BJ (cell line): ENCODE results near the gene LPAR1. TPM values are rescaled to one million over a fixed set of nuclear protein-coding genes. Genes with fewer than 3 reads are reported as not detected.

Source experiments
- CTCF ChIA-PET: fragments of 350-600 bp; formaldehyde crosslinking; extraction: SDS; loops from one replicate; lab custom pipeline; 2021; ENCODE audit warnings: antibody characterized with exemption, inconsistent platforms; lab: Yijun Ruan, JAX
- POLR2A ChIA-PET: fragments of 300-600 bp; sonication (Branson Sonifier 250); formaldehyde crosslinking; extraction: SDS; loops from one replicate; lab custom pipeline; 2021; ENCODE audit warnings: antibody characterized with exemption; lab: Charles Lee
- DNase-seq: peaks from one replicate; pipeline ENCODE4 v3.0.0-alpha.2; 2011; ENCODE audit warnings: low read depth
- H3K27me3 ChIP-seq: 2 replicates; pipeline ENCODE4 v1.6.0; 2011; ENCODE audit warnings: low read length; ENCODE audit not compliant: control insufficient read depth, insufficient read depth
- H3K36me3 ChIP-seq: 2 replicates; pipeline ENCODE4 v1.5.1; 2011; ENCODE audit warnings: low read length; ENCODE audit not compliant: control insufficient read depth, insufficient read depth
- H3K4me3 ChIP-seq: 2 replicates; pipeline ENCODE4 v1.5.1; 2011; ENCODE audit warnings: low read depth, mild to moderate bottlenecking, control low read depth, low read length
- CTCF ChIP-seq: IDR thresholded peaks from 2 replicates; pipeline ENCODE4 v1.5.1; 2011; ENCODE audit warnings: low read depth, mild to moderate bottlenecking, control low read depth, inconsistent platforms, low read length, moderate library complexity; ENCODE audit not compliant: insufficient read depth
- polyA plus RNA-seq: library from polyadenylated mRNA; depleted of rRNA; stranded (reverse); fragments of >200 nt; gene quantifications from 2 replicates; pipeline ENCODE4 v1.2.3, GENCODE V29; 2011

The LPAR1 gene
- polyA plus RNA-seq, 1 experiment: 224 TPM

DNA sequence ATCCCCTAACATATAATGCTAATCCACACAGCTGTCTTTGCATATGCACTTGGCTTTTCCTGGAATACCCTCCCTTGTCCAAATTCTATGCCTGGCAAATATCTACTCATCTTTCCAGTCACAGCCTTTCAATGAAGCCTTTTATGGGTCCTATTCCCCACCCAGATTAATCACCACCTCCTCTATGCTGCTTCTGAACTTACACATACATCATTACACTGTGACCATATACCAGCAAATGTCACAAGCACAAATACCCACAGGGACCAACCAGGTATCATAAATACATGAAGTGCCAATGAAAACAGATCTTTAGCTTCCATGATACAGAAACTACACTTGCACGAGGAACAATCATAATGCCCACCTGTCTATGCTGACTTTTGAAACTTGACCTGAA lies 22.3 kb downstream of the LPAR1 start:
- no peak for TF ChIP-seq CTCF
- Histone ChIP-seq H3K4me3 (no peak overlapping the region), H3K36me3 (no peaks in the 10 kb centered on the region), H3K27me3 (no peaks in the 10 kb centered on the region)
- DNase-seq: no peak
- CTCF ChIA-PET: no interaction called here
- POLR2A ChIA-PET: interaction anchor here (0.7 kb wide), 1 partner anchor 11 kb away, joined by 4 read pairs; no protein-coding TSS in a partner anchor

DNA sequence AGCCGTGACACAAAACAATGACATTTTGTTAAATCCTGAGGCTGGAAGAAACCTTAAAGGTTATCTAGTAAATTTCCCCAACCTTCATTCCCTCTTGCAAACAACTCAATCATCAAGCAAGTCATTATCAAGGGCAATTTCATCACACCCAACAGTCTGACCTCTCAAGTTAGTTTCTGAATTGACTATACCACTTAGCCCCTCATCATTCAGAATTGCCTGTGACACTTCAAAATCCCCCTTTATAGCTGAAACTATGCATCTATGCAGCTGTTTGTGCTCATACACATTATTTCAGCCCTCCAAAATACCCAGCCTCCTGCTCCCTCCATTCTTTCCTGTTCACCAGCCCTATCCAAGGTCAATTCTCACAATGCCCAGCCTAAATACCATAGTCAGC lies 24.6 kb downstream of the LPAR1 start:
- no peak for TF ChIP-seq CTCF
- H3K4me3 ChIP-seq: no peak overlapping the region
- no peaks in the 10 kb centered on the region for H3K36me3 ChIP-seq
- no peak for DNase-seq
- no peaks in the 10 kb centered on the region for H3K27me3 ChIP-seq
- POLR2A ChIA-PET: no interaction called here
- CTCF ChIA-PET: interaction anchor here (0.6 kb wide), 1 partner anchor 14 kb away, joined by 3 read pairs; no protein-coding TSS in a partner anchor

GRCh38 chr9:111013250-111013649 lies 25.0 kb downstream of the LPAR1 start:
- no peaks in the 10 kb centered on the region for H3K27me3 ChIP-seq
- POLR2A ChIA-PET: no interaction called here
- no peak overlapping the region for H3K4me3 ChIP-seq
- H3K36me3 ChIP-seq: no peaks in the 10 kb centered on the region
- no peak for DNase-seq
- CTCF ChIA-PET: interaction anchor here (0.6 to 1.2 kb wide), 2 partner anchors 13 to 23 kb away, joined by 3 to 5 read pairs; no protein-coding TSS in a partner anchor
- no peak for TF ChIP-seq CTCF

- TF ChIP-seq CTCF: no peak
- POLR2A ChIA-PET: interaction anchor here (0.6 kb wide), 1 partner anchor 11 kb away, joined by 3 read pairs; no protein-coding TSS in a partner anchor
- no peak overlapping the region for H3K4me3 ChIP-seq
- CTCF ChIA-PET: interaction anchor here (1.4 kb wide), 1 partner anchor 11 kb away, joined by 4 read pairs; no protein-coding TSS in a partner anchor
- no peaks in the 10 kb centered on the region for H3K27me3 ChIP-seq
- H3K36me3 ChIP-seq: no peaks in the 10 kb centered on the region
- DNase-seq: no peak
These were observed 29.9 kb downstream of the LPAR1 start for GRCh38 chr9:111008158-111009075.

DNA sequence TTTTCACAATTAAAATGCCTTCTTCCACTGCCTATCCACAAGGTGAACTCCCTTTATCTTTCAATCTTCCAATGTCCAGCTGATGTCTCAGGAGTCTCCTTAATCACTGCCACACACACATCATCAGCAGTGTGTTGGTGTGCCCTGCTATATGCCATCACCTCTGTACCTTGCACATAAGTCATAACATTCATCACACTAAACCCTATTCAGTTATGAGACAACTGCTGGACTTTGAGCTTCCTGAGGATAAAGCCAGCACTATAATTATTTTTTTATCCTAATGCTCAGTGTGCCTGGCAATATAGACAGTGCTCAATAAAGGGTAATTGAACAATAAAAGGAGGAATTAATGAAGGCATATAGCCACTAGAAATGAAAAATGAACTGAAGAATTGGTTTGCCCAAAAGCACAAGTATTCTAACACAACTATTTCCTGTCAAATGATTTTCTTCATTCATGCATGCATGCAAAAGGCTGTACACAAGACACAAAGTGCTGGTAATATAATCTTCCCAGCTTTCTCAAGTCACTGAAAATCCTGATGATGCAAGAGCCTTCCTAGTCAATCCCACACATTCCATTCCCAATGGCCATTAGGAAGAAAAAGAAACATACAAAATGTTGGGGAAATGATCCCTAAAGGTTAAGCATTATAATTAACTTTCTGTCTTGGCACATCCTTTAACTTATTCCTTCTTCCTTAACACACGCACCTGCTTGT lies 32.4 kb downstream of the LPAR1 start:
- ChIA-PET POLR2A (no interaction called here), CTCF (interaction anchor here (0.9 kb wide), 1 partner anchor 31 kb away, joined by 3 read pairs; no protein-coding TSS in a partner anchor)
- Histone ChIP-seq H3K27me3 (no peaks in the 10 kb centered on the region), H3K36me3 (no peaks in the 10 kb centered on the region), H3K4me3 (no peak overlapping the region)
- DNase-seq: no peak
- no peak for TF ChIP-seq CTCF
